GM06990 (cell line): ENCODE measurements around the gene PATJ.

Source experiments
- DNase-seq: peaks from one replicate; pipeline ENCODE4 v3.0.0-alpha.2; 2011; ENCODE audit not compliant: insufficient read length; ENCODE audit errors: extremely low read depth
- H3K27me3 ChIP-seq: replicated peaks from 2 replicates; pipeline ENCODE4 v1.6.0; 2011; ENCODE audit warnings: low read length; ENCODE audit not compliant: control insufficient read depth, insufficient read depth
- H3K36me3 ChIP-seq: 2 replicates; pipeline ENCODE4 v1.5.1; 2011; ENCODE audit warnings: low read length; ENCODE audit not compliant: control insufficient read depth, insufficient read depth
- H3K4me3 ChIP-seq: replicated peaks from 2 replicates; pipeline ENCODE4 v1.5.1; 2011; ENCODE audit warnings: low read depth, mild to moderate bottlenecking, control low read depth, low read length
- CTCF ChIP-seq: IDR thresholded peaks from 2 replicates; pipeline ENCODE4 v1.5.1; 2011; ENCODE audit warnings: low read length, control low read depth, mild to moderate bottlenecking, inconsistent platforms; ENCODE audit not compliant: insufficient read depth, poor library complexity, severe bottlenecking

Gene PATJ

GRCh38 chr1:61910035-61910434, 167.8 kb downstream of the PATJ start:
- no peaks in the 10 kb centered on the region for H3K36me3 ChIP-seq
- no peak for TF ChIP-seq CTCF
- H3K4me3 ChIP-seq = no peak overlapping the region
- no peaks in the 10 kb centered on the region for H3K27me3 ChIP-seq
- no peak for DNase-seq

- Histone ChIP-seq H3K36me3 (no peaks in the 10 kb centered on the region), H3K4me3 (no peak overlapping the region), H3K27me3 (no peaks in the 10 kb centered on the region)
- no peak for TF ChIP-seq CTCF
- DNase-seq = no peak
Observed at GRCh38 chr1:61914823-61915482, 172.7 kb downstream of the PATJ start.

GRCh38 chr1:61921435-61921834, 179.2 kb downstream of the PATJ start:
- H3K4me3 ChIP-seq = no peak overlapping the region
- no peaks in the 10 kb centered on the region for H3K36me3 ChIP-seq
- no peak for DNase-seq
- H3K27me3 ChIP-seq = no peaks in the 10 kb centered on the region
- no peak for TF ChIP-seq CTCF

GRCh38 chr1:61922950-61923480, 180.7 kb downstream of the PATJ start:
- no peak for DNase-seq
- Histone ChIP-seq H3K36me3 (no peaks in the 10 kb centered on the region), H3K4me3 (no peak overlapping the region), H3K27me3 (no peaks in the 10 kb centered on the region)
- TF ChIP-seq CTCF = no peak

GRCh38 chr1:61925591-61926298, 183.5 kb downstream of the PATJ start:
- TF ChIP-seq CTCF = no peak
- no peak for DNase-seq
- Histone ChIP-seq H3K36me3 (no peaks in the 10 kb centered on the region), H3K27me3 (no peaks in the 10 kb centered on the region), H3K4me3 (no peak overlapping the region)
